ENCODE measurements around the gene IL17C. TPM values are rescaled to one million over a fixed set of nuclear protein-coding genes. Genes with fewer than 3 reads are reported as not detected.

The IL17C gene
- total RNA-seq, 2 experiments from 2014 or later, result 0.22 TPM; not detected in 1

DNA sequence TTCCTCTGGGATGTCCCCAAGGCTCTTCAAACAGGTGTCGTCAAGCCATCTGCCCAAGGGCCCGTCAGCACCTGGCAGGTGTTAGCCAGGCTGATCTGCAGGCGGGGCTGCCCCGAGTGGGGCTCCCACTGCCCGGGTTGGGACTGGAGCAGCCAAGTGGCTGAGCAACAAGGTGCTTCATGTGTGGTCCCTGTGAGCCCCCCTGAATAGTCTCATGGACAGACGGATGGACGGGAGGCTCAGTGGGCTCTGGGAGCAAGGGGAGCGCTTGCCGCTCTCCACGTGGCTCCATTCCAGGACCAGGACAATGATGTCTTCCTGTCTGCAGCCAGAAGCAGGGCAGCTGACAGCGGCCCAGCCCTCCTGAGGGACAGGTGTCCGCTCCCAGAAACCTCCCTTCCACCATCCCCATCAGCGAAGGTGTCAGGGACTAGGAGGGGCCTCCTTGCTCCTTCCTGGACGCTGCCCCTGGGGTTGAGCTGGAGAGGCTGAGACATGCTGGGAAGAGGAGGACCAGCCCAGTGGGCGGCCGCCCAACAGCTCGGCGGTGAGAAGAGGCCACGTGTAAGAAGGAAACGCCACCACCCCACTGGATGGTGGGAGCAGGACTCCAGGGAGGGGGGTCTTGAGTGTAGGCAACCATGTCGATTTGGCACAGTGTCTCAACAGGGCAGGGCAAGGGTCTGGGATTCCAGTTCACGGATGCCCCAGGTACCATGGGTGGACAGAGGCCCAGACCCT, 38.3 kb downstream of the IL17C start:
- H3K4me1 Mint-ChIP-seq (ENCODE audit: low read depth), result peaks cover 12% of the 10 kb centered on the region
- H3K9me3 Mint-ChIP-seq, result no peaks in the 10 kb centered on the region
- H3K4me3 Mint-ChIP-seq, result no peak overlapping the region
- intact Hi-C loops (cut with micrococcal nuclease), result no loop called here
- POLR2A ChIA-PET, result no interaction called here
- DNase-seq, result no peak
- H3K27ac Mint-ChIP-seq, result no peak overlapping the region
- CTCF ChIA-PET, result interaction anchor here (1.0 kb wide), 1 partner anchor 15 kb away, joined by 3 read pairs; no protein-coding TSS in a partner anchor
- H3K27me3 Mint-ChIP-seq, result no peaks in the 10 kb centered on the region
- peaks cover 5% of the 10 kb centered on the region for H3K36me3 Mint-ChIP-seq

DNA sequence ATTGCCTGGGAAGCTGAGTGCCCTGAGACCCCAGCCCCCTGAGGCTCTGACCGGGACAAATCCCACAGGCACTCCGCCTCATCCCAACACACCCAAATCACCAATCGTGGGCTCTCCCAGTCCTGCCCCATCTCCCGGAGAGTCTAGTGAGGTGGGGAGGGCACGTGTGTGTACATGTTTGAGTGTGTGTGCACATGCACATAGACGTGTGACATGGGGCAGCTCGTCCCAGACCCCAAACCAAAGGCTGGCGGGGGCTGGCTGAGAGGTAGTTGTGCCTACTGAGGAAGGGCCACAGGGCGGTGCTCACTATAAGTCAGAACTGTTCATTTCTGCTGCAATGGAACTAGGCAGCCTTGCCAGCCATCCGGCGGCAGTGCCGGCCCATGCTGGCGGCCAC, 39.3 kb downstream of the IL17C start:
- Mint-ChIP-seq H3K27me3 (no peaks in the 10 kb centered on the region), H3K27ac (no peak overlapping the region), H3K4me1 (ENCODE audit: low read depth) (peaks cover 21% of the 10 kb centered on the region), H3K36me3 (peaks cover 7% of the 10 kb centered on the region), H3K9me3 (no peaks in the 10 kb centered on the region), H3K4me3 (no peak overlapping the region)
- intact Hi-C loops (cut with micrococcal nuclease), result no loop called here
- ChIA-PET POLR2A (no interaction called here), CTCF (interaction anchor here (1.0 kb wide), 1 partner anchor 14 kb away, joined by 3 read pairs; no protein-coding TSS in a partner anchor)
- DNase-seq, result no peak

DNA sequence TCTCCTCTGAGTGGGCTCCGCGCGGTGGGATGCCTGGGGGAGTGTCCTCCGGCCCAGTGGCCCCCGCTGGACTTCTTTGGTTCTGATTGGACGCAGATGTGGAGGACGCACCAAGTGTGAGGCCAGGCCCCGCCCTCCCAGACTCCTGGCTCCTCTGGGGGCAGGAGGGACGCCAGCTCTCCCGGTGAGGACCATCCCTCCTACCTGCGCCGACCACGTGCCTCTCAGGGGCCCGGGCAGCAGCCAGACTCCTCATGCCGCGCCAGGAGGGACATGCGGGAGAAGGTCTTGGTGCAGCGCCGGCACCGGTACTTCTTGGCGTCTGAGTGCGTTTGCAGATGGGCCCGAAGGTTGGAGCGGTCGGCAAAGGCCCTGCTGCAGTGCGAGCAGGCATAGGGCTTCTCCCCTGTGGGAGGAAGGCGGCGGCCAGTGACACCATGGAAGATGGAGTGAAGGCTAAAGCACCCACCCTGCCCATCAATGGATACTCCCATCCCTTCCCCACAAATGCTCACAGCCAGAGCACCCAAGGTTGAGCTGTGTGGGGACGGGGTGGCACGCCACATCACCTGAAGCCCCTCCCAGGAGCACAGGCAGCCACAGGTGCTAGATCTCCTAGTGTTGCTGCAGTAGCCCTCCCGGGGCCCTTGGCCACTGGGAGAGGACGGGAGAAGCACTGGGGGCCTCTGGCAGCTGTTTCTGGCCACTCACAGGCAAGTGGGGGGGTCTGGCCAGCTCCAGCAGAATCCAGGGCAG, 40.0 kb downstream of the IL17C start:
- DNase-seq, result no peak
- CTCF ChIA-PET, result interaction anchor here (1.0 kb wide), 1 partner anchor 13 kb away, joined by 3 read pairs; no protein-coding TSS in a partner anchor
- intact Hi-C loops (cut with micrococcal nuclease), result no loop called here
- Mint-ChIP-seq H3K4me1 (ENCODE audit: low read depth) (peaks cover 23% of the 10 kb centered on the region), H3K4me3 (no peak overlapping the region), H3K36me3 (peaks cover 7% of the 10 kb centered on the region), H3K27me3 (no peaks in the 10 kb centered on the region), H3K9me3 (no peaks in the 10 kb centered on the region), H3K27ac (no peak overlapping the region)
- POLR2A ChIA-PET, result no interaction called here

DNA sequence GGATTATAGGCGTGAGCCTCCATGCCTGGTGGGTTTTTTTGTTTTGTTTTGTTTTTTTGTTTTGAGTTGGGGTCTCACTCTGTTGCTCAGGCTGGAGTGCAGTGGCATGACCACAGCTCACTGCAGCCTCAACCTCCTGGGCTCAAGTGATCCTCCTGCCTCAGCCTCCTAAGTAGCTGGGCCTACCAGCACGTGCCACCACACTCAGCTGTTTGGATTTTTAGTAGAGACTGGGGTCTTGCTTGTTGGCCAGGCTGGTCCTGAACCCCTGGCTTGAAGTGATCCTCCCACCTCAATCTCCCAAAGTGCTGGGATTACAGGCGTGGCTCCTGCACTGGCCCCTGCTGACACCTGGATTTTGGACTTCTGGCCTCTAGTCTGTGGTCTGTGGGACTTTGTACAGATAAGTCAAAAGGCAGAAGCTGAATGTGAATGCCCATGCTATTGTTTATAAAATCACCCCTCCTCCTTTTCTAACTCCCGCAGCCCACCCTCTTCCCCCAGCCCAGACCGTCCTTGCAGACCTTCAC, 42.2 kb downstream of the IL17C start:
- intact Hi-C loops (cut with micrococcal nuclease), result loop anchor here (1.0 to 10.0 kb wide), 4 partner anchors 21 to 102 kb away; partner anchors contain the start of genes CYBA and IL17C
- no peaks in the 10 kb centered on the region for H3K9me3 Mint-ChIP-seq
- H3K4me3 Mint-ChIP-seq, result peak overlapping the region; percentile 65
- H3K27ac Mint-ChIP-seq, result peak overlapping the region; percentile 96
- H3K27me3 Mint-ChIP-seq, result no peaks in the 10 kb centered on the region
- peaks cover 4% of the 10 kb centered on the region for H3K36me3 Mint-ChIP-seq
- peaks cover 40% of the 10 kb centered on the region for H3K4me1 Mint-ChIP-seq (ENCODE audit: low read depth)
- DNase-seq, result no peak
- ChIA-PET POLR2A (interaction anchor here (0.9 to 2.3 kb wide), 3 partner anchors 20 to 110 kb away, joined by 3 to 16 read pairs (median 4); partner anchors contain the start of genes CTU2, RNF166 and ZC3H18), CTCF (interaction anchor here (0.6 to 1.5 kb wide), 8 partner anchors 9 to 126 kb away, joined by 3 to 6 read pairs (median 4); no protein-coding TSS in a partner anchor)

DNA sequence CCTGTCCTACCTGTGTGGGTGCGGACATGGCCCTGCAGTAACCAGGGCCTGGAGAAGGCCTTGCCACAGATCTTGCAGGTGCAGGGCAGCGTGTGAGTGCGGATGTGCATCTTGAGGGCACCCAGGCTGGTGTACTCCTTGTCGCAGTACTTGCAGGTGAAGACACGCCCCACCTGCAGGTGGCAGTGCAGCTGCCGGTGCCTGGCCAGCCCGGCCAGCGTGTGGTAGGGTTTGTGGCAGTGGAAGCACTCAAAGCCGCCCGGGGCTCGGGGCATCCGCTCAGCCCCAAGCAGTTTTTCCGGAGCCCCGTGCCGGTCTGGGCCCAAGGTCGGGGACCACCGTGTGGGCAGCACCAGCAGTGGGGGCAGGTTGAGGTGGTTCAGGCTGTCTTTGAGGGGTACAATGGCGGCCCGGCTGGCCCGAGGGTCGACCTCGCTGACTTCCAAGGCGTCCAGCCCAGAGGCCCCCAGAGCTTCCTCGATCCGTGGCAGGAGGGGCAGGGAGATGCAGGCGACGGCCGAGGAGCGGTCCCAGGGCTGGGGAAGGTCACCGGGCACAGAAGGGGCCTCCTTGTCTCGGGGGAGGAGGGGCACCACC, 42.8 kb downstream of the IL17C start:
- peaks cover 40% of the 10 kb centered on the region for H3K4me1 Mint-ChIP-seq (ENCODE audit: low read depth)
- no peaks in the 10 kb centered on the region for H3K27me3 Mint-ChIP-seq
- peak overlapping the region; percentile 65 for H3K4me3 Mint-ChIP-seq
- ChIA-PET POLR2A (interaction anchor here (0.9 to 2.3 kb wide), 2 partner anchors 19 to 24 kb away, joined by 4 to 16 read pairs; partner anchors contain the start of genes CTU2 and RNF166), CTCF (interaction anchor here (0.6 to 1.5 kb wide), 6 partner anchors 11 to 527 kb away, joined by 3 to 4 read pairs (median 4); no protein-coding TSS in a partner anchor)
- peak overlapping the region; percentile 96 for H3K27ac Mint-ChIP-seq
- intact Hi-C loops (cut with micrococcal nuclease), result loop anchor here (1.0 to 10.0 kb wide), 4 partner anchors 20 to 101 kb away; partner anchors contain the start of genes CYBA and IL17C
- H3K36me3 Mint-ChIP-seq, result peaks cover 4% of the 10 kb centered on the region
- H3K9me3 Mint-ChIP-seq, result no peaks in the 10 kb centered on the region
- peak; percentile 76 for DNase-seq

DNA sequence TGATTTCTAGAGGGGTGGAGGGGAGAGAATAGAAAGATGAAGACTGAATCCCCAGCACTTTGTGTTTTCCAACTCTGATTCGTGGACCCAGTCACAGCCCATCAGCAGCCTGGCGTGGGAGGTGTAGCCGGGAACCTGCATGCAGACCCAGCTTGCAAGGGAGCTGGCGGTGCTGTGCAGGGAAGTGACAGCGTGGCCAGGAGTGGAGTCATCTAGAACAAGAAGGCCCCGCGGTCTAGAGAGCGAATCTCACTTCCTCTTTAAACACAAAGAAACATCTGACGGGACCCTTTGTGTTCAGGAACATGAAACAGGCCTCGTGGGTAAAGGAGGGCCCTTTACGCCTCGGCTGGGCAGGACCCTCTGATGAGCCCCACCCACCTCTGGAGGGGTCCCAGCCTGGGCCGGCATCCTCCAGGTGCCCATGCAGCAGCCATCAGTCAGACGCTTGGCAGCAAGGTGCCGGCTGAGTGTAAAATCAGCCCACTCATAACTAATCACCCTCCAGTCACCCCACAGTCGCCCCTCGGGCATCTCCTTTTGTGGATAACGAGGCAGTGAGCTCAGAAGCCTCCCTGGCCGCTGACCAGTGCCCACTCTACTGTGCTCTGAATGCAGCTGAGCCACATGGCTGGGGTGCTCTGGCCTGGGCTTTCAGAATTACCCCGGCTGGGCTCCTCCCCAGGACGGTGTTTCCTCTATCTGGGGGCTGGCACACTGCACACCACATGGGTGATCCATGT, 43.5 kb downstream of the IL17C start:
- Mint-ChIP-seq H3K4me3 (peak overlapping the region; percentile 65), H3K27ac (peak overlapping the region; percentile 96), H3K4me1 (ENCODE audit: low read depth) (peaks cover 40% of the 10 kb centered on the region), H3K9me3 (no peaks in the 10 kb centered on the region), H3K36me3 (peaks cover 4% of the 10 kb centered on the region), H3K27me3 (no peaks in the 10 kb centered on the region)
- intact Hi-C loops (cut with micrococcal nuclease), result loop anchor here (1.0 to 10.0 kb wide), 4 partner anchors 19 to 100 kb away; partner anchors contain the start of genes CYBA and IL17C
- POLR2A ChIA-PET, result interaction anchor here (0.5 to 2.3 kb wide), 3 partner anchors 18 to 93 kb away, joined by 3 to 16 read pairs (median 4); partner anchors contain the start of genes CTU2 and RNF166
- CTCF ChIA-PET, result interaction anchor here (0.9 to 1.5 kb wide), 4 partner anchors 17 to 526 kb away, joined by 3 to 4 read pairs (median 4); no protein-coding TSS in a partner anchor
- DNase-seq, result peak; percentile 91

DNA sequence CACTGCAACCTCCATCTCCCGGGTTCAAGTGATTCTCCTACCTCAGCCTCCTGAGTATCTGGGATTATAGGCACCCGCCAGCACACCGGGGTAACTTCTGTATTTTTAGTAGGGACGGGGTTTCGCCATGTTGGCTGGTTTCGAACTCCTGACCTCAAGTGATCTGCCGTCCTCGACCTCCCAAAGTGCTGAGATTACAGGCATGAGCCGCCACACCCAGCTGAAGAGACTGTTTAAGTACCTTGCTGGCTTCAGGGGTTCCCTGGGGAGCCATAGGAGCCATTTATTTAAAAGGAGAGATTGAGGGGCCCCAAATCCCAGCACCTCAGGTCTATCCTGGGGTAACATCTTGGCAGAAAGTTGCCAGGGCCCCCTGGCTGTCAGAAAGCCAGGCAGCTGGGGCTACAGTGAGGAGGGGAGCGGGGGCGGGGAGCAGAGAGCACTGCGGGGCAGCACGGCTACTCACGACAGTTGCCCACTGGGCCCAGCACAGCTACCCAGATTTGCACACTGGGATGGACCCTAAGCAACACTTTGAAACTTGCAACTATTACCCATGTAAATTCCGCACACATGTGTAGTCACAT, 46.3 kb downstream of the IL17C start:
- Mint-ChIP-seq H3K4me1 (ENCODE audit: low read depth) (peaks cover 40% of the 10 kb centered on the region), H3K4me3 (peak overlapping the region; percentile 74), H3K9me3 (no peaks in the 10 kb centered on the region), H3K27ac (no peak overlapping the region), H3K36me3 (peaks cover 4% of the 10 kb centered on the region), H3K27me3 (no peaks in the 10 kb centered on the region)
- CTCF ChIA-PET, result interaction anchor here (0.7 to 4.2 kb wide), 6 partner anchors 12 to 115 kb away, joined by 3 to 36 read pairs (median 4); partner anchors contain the start of gene ZC3H18
- POLR2A ChIA-PET, result interaction anchor here (1.1 kb wide), 1 partner anchor 16 kb away, joined by 8 read pairs; no protein-coding TSS in a partner anchor
- intact Hi-C loops (cut with micrococcal nuclease), result loop anchor here (10.0 kb wide), 1 partner anchor 50 kb away; the partner anchor contains the start of gene IL17C
- DNase-seq, result no peak

DNA sequence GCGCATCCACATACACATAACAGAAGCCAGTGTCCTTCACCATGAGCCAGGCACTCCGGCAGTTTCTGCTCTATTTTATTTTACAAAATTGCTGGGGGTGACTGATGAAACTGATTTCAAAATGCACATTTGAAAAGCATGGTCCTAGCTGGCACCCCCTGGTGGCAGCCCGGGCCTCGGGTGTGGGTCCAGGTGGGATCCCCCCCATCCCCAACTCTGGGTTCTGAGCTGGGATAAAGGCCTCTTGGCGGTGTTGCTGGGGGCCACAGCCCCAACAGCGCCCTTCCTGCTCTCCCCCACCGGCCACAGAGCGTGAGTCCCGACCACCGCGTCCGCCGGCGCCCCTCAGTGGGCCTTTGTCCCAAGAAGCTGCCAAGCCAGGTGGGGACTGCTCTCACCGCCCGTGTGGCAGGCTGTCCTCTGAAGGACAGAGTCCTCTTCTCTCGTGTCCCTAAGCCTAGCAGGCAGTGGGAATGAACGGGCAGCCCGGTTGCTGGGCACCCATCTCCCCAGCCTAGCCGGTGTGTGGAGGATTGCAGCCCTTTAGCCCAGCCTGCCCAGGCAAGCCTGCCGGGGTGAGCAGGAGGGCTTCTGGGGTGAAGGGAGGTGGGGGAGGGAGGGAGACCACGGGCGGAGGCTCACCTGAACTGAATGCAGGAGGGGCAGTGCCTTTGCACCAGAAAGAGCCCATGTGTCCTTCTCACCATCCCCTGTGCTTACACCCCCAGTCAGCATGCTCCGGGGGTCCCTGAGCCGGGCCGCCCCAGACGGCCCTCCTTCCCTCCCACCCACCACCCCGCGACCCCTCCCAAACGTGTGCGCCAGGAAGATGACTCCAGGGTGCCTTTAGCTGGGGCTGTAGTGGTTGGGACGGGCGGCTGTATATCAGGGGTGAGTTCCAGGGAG, 47.0 kb downstream of the IL17C start:
- CTCF ChIA-PET, result interaction anchor here (0.9 to 4.2 kb wide), 8 partner anchors 10 to 115 kb away, joined by 3 to 36 read pairs (median 4); partner anchors contain the start of gene ZC3H18
- H3K27ac Mint-ChIP-seq, result peak overlapping the region; percentile 49
- POLR2A ChIA-PET, result interaction anchor here (1.1 kb wide), 1 partner anchor 15 kb away, joined by 8 read pairs; no protein-coding TSS in a partner anchor
- DNase-seq, result peak; percentile 82
- H3K4me1 Mint-ChIP-seq (ENCODE audit: low read depth), result peaks cover 39% of the 10 kb centered on the region
- peak overlapping the region; percentile 74 for H3K4me3 Mint-ChIP-seq
- intact Hi-C loops (cut with micrococcal nuclease), result loop anchor here (1.0 to 10.0 kb wide), 4 partner anchors 16 to 96 kb away; partner anchors contain the start of genes IL17C and MVD
- H3K36me3 Mint-ChIP-seq, result peaks cover 4% of the 10 kb centered on the region
- H3K27me3 Mint-ChIP-seq, result no peaks in the 10 kb centered on the region
- no peaks in the 10 kb centered on the region for H3K9me3 Mint-ChIP-seq

DNA sequence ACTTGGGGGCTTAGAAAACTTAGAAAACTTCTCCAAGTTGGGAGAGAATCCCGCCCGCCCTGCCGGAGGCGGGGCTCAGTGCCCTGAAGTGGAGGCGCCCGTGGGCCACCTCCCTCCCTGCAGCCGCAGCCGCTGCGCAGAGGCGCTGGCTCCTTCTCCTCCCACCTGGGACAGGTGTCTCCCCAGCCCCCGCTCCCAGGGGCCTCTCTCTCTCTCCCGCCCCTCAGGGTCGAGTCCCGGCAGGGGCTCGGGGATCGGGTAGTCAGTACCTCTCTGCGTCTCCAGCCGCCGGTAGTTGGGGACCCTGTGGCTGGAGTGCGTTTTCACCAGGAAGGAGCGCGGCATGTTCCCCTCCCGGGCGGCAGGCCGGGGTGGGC, 47.7 kb downstream of the IL17C start:
- H3K9me3 Mint-ChIP-seq, result no peaks in the 10 kb centered on the region
- POLR2A ChIA-PET, result interaction anchor here (1.1 to 1.2 kb wide), 2 partner anchors 15 to 21 kb away, joined by 3 to 4 read pairs; no protein-coding TSS in a partner anchor

More for the DNA sequence above, 47.7 kb downstream of the IL17C start:
- peak; percentile 55 for DNase-seq
- H3K4me3 Mint-ChIP-seq, result peak overlapping the region; percentile 74
- intact Hi-C loops (cut with micrococcal nuclease), result loop anchor here (1.0 to 10.0 kb wide), 4 partner anchors 15 to 95 kb away; partner anchors contain the start of genes IL17C and MVD
- H3K27ac Mint-ChIP-seq, result peak overlapping the region; percentile 49
- peaks cover 42% of the 10 kb centered on the region for H3K4me1 Mint-ChIP-seq (ENCODE audit: low read depth)
- no peaks in the 10 kb centered on the region for H3K27me3 Mint-ChIP-seq
- H3K36me3 Mint-ChIP-seq, result peaks cover 2% of the 10 kb centered on the region
- CTCF ChIA-PET, result interaction anchor here (1.3 to 4.2 kb wide), 5 partner anchors 17 to 108 kb away, joined by 3 to 36 read pairs (median 4); no protein-coding TSS in a partner anchor
